T-helper 1 cell (primary cell): Measurements from ENCODE around the gene MAP3K20.
"Not testable (repeated sequence)": the region's sequence is repeated elsewhere in the genome, so short reads cannot be mapped to it uniquely, and the experiment has no call there.

Experiments used
- DNase-seq, 5 donors: peaks; one replicate each; pipeline ENCODE4 v3.0.0-alpha.2; 2012 to 2020

The MAP3K20 gene

GRCh38 chr2:173087793-173088496, 12.3 kb downstream of the MAP3K20 start:
- no peak for DNase-seq

GRCh38 chr2:173090276-173090877, 14.7 kb downstream of the MAP3K20 start:
- DNase-seq, result no peak

- no peak for DNase-seq
Measured at GRCh38 chr2:173090973-173091660, 15.5 kb downstream of the MAP3K20 start.

- DNase-seq, result no peak
Measured at GRCh38 chr2:173091910-173092309, 16.3 kb downstream of the MAP3K20 start.

GRCh38 chr2:173092844-173093402, 17.3 kb downstream of the MAP3K20 start:
- DNase-seq, result no peak

- not testable (repeated sequence) for DNase-seq
Measured at GRCh38 chr2:173093617-173094016, 18.0 kb downstream of the MAP3K20 start.

GRCh38 chr2:173094731-173095130, 19.1 kb downstream of the MAP3K20 start:
- no peak for DNase-seq

GRCh38 chr2:173095356-173095755, 19.7 kb downstream of the MAP3K20 start:
- no peak for DNase-seq

- DNase-seq, result no peak
Measured at GRCh38 chr2:173099271-173099670, 23.6 kb downstream of the MAP3K20 start.

GRCh38 chr2:173099804-173100203, 24.2 kb downstream of the MAP3K20 start:
- peak in 1 of 5 donors; percentile 18 for DNase-seq

GRCh38 chr2:173101687-173102086, 26.0 kb downstream of the MAP3K20 start:
- DNase-seq, result peak in 1 of 5 donors; percentile 50

GRCh38 chr2:173104156-173104555, 28.5 kb downstream of the MAP3K20 start:
- no peak for DNase-seq

GRCh38 chr2:173106959-173107628, 31.4 kb downstream of the MAP3K20 start:
- no peak for DNase-seq

GRCh38 chr2:173107629-173108022, 32.0 kb downstream of the MAP3K20 start:
- no peak for DNase-seq

- no peak for DNase-seq
Measured at GRCh38 chr2:173109253-173110188, 33.9 kb downstream of the MAP3K20 start.

- no peak for DNase-seq
Measured at GRCh38 chr2:173117678-173118077, 42.0 kb downstream of the MAP3K20 start.

- DNase-seq, result no peak
Measured at GRCh38 chr2:173118395-173118794, 42.7 kb downstream of the MAP3K20 start.

GRCh38 chr2:173119069-173119807, 43.6 kb downstream of the MAP3K20 start:
- DNase-seq, result no peak

- DNase-seq, result no peak
Measured at GRCh38 chr2:173119944-173120343, 44.3 kb downstream of the MAP3K20 start.

GRCh38 chr2:173122936-173123335, 47.3 kb downstream of the MAP3K20 start:
- DNase-seq, result no peak

- DNase-seq, result no peak
Measured at GRCh38 chr2:173124441-173124840, 48.8 kb downstream of the MAP3K20 start.
